Glomerular endothelial cell (primary cell): ENCODE data around the gene URM1. TPM values are rescaled to one million over a fixed set of nuclear protein-coding genes. Genes with fewer than 3 reads are reported as not detected.
"Not testable (repeated sequence)": the region's sequence is repeated elsewhere in the genome, so short reads cannot be mapped to it uniquely, and the experiment has no call there.

ENCODE experiments used
- DNase-seq: peaks from one replicate; pipeline ENCODE4 v3.0.0-alpha.2; 2011; ENCODE audit warnings: low read depth, low spot score; ENCODE audit errors: extremely low read depth
- total RNA-seq: library from RNA; depleted of rRNA; stranded (reverse); fragments of >200 nt; gene quantifications from 2 replicates; pipeline ENCODE4 v1.2.3, GENCODE V29; 2015

The URM1 gene
- total RNA-seq, 1 donor from 2014 or later, result 45.1 TPM

DNA sequence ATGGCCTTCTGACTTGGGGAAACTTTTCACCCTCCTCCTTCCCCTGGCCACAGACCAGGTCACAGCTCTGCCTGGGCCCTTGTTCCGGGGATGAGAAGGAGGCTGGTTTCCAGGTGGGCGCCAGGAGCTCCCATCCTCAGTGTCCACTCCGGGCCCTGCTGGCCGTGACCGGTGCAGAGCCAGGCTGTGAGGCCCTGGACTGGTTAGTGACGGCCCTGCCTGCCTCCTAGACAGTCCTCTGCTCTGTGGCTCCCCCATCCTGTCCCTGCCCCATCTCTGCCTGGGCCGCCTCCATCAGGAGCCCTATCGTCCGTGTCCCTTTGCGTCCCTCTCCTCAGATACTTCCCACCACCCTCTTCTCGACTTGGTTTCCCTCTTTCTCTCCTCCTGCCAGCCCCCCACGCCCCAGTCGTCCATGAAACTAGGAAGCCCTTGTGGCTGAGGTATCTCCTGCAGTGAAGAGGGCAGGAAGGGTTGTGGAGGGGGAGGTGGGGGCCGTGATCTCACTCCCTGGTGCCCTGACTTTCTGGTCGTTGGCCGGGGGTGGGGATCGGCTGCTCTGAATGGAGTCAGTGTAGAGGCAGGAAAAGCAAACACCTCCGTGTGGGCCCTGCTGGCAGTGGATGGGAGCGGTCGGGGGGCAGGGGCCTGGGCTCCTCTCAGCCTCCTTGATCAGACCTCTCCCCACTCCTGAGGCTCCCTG, 34.1 kb downstream of the URM1 start:
- DNase-seq, result no peak

DNA sequence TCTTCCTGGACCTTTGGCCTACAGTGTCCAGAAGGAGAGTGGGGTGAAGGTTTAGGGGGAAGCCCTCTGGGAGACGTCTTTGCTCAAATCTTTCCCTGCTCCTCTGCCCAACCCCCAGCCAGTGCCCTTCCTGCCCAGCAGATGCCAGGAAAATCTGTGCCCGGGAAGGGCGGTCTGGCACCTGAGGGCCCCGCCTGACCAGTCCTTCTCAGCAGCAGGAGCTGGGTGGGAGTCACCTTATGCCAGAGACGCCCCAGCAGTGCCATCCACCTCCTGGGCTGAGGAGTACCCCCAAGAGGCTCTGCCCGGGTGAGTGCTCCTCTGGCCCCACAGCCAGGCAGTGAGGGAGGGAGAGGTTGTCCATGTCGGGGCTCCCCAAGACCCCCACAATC, 34.6 kb downstream of the URM1 start:
- DNase-seq, result no peak

DNA sequence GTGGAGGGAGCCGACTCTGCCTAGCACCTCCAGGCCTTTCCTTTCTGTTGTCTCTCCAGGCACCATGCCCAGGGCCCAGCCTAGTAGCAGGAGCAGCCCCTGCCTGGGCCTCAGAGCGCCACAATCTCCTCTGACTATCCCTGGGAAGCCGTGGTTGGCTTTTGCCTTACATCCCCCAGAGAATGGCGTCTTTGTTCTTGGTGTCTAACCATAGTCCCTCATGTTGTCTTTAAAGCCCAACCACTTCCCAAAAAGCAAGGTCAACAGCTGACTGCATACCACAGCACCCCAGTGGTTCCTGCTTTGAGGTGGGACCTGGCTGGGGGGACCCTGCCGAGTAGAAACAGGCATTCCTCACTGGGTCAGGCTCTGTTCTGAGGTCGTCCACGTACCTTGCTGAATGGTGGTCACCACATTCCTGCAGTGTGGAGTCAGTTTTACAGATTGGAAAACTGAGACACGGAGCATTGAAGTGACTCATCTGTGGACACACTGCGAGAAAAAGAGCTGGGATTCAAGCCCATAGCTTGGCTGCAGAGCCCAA, 35.7 kb downstream of the URM1 start:
- no peak for DNase-seq

DNA sequence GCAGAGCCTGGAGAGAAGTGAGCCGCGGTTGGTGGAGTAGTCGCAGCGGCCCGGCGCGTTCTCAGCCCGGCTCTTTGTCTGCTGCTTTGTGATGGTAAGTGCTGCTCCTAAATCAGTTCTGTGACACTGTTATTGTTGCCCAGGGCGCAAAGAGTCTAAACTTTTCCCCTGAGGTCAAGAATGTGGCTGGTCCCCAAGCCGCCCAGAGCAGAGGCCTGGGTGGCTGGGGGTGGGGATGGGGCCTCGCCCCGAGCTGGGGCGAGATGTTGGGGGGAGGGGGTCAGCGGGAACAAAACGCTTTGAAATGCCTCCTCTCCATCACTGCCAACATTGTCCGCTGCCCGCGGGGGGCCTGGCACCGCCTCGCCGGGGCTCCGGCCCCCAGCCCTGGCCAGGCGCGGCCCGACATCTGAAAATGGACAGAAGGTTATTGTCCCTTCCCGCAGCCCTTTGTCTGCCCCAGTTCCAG, 37.8 kb downstream of the URM1 start:
- DNase-seq, result no peak

DNA sequence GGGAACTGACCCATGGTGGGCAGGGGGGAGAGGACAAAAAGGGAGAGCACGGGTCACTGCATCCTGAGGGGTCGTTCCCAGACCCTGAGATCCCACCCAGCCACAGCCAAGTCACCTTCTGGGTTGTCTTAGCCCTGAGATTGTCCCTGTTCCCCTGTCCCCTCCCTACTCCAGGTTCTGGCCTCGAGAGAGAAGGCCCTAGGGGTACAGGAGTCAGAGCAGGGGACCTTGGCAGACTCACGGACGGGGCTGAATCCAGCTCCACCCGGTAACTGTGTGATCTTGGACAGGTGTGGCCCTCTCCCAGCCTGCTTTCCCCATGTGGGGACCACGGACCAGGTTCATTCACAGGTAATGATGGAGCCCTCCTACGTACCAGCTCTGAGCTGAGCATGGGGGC, 38.3 kb downstream of the URM1 start:
- DNase-seq, result no peak

GRCh38 chr9:128409978-128410377, 38.8 kb downstream of the URM1 start:
- no peak for DNase-seq

GRCh38 chr9:128411364-128412119, 40.4 kb downstream of the URM1 start:
- no peak for DNase-seq

GRCh38 chr9:128412120-128412790, 41.1 kb downstream of the URM1 start:
- DNase-seq, result no peak

DNA sequence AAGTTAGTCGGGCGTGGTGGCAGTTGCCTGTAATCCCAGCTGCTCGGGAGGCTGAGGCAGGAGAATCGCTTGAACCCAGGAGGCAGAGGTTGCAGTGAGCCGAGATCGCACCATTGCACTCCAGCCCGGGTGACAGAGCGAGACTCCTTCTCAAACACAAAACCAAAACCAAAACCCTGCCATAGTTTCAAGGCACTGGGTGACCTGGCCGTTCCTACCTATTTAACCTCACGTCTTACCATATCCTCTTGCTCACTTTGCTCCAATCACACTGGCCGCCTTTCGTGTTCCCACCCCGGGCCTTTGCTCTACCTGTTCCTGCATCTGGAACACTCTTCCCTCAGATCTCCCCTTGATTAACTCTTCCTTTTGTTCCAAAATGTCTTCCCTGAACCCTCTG, 42.6 kb downstream of the URM1 start:
- not testable (repeated sequence) for DNase-seq

GRCh38 chr9:128414461-128414860, 43.3 kb downstream of the URM1 start:
- no peak for DNase-seq

DNA sequence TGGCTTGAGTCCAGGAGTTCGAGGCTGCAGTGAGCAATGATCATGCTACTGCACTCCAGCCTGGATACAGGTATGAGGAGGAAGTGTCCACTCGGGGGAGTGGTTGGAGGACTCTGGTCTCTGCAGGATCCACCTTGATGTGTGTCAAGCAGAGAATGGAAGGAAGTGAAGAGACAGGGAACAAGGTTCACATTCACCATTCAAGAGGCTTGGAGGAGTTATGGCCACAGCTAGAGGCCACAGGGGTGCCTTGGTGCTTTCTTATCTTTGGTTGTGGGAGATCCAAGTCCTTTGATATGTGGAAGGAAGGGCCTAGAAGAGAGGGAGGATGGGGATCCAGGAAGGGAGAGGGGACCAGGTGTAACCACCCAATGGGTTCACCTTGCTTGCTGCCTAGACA, 44.1 kb downstream of the URM1 start:
- no peak for DNase-seq

- no peak for DNase-seq
Observed at GRCh38 chr9:128416014-128416413, 44.8 kb downstream of the URM1 start.

- no peak for DNase-seq
Observed at GRCh38 chr9:128416432-128417019, 45.4 kb downstream of the URM1 start.

DNA sequence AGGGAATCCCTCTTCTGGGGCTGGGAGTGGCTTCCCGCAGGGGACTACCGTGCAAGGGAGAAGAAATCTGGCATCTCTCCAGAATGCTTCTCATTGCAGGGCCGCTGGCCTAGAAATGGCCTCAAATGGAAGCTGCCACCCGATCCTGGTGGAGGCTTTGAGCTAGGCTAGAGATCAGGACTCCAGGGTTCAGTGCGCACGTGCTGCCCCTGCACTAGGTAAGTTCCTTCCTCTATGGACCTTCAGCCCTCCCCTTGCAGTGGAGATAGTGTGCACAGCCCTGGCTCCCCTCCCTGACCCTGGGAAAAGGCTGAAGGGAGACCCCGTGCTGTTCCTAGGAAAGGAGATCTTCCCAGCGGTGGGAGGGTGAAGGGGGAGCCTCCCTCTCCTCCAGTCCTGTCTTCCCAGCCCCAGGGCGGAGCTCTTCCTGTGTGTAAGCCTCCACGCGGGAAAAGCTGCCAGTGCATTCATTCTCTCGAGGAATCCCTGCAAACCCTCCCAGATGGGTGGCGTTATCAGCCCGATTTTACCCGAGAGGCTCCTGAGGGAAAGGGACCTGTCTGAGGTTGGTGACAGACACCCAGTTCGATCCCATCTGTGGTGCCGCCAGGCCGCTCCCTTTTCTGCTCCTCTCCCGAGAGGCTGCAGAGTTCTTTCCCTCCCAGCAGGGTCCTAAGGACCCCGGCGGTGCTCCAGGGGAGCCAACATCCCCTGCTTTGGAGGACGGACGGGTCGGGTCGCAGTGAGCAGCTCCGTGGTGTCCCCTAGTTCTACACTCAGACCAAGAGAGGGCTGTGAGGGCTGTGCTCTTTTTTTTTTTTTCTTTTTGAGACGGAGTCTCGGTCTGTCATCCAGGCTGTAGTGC, 48.1 kb downstream of the URM1 start:
- DNase-seq, result no peak

- DNase-seq, result no peak
Observed at GRCh38 chr9:128420060-128420650, 49.0 kb downstream of the URM1 start.

DNA sequence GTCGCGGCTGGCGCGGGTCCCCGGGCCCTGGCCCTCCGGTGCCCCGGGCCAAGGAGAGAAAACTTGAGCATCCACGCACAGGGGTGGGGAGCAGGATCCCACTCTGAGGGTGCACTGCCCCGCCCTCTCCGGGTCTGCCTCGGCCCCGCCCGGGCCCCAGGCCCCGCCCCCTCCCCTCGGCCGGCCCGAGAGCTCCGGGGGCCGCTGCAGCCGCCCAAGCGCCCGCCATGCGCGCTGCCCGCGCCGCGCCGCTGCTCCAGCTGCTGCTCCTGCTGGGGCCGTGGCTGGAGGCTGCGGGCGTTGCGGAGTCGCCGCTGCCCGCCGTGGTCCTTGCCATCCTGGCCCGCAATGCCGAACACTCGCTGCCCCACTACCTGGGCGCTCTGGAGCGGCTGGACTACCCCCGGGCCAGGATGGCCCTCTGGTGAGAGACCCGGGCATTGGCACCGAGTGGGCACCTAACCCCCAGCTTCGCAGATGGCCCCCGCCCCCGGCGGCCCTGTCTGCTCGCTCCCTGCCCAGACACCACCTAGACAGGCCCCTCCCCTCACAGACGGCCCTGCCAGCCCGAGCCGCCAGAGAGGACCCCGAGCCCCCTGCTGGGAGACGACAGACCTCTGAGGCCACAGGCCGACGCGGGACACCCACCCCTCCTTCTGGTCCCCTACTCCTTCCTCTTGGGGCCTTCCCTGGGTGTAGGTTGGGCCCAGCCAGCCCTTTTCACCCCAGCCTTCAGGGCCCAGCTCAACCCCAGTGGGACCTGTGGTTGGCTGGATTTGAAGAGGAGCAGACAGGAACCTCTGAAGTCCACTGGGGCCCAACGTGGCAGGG, 49.7 kb downstream of the URM1 start, which contains the start of gene CERCAM:
TSS of gene CERCAM (plus strand) at position 207 of the 831 bp plus-strand sequence. CDS start at position 228, 21 bp downstream.
- no peak for DNase-seq

GRCh38 chr9:128421482-128421996, 50.4 kb downstream of the URM1 start:
- no peak for DNase-seq

DNA sequence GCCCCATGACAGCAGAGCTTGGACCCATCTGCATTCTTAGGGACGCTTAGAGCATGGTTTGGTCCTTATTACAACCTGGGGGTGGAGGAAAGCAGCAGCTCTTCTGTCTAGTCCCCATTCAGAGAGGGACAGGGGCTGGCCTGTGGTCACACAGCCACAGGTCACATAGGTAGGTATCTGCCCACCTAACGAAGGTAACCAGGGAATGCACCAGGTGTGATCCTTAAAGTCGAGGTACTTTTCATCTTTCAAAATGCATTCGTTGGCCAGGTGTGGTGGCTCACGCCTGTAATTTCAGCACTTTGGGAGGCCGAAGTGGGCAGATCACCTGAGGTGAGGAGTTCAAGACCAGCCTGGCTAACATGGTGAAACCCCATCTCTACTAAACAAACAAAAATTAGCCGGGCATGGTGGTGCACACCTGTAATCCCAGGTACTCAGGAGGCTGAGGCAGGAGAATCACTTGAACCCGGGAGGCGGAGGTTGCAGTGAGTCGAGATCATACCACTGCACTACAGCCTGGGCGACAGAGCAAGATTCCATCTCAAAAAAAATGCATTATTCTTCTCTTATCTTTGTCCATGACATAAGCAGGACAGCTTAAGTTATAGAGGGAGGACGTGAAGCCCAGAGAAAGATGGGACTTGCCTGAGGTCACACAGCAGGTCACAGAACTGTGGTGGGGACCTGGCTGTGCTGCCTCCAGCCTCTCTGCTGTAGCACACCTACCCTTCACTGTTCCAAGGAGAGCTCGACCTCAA, 51.0 kb downstream of the URM1 start:
- DNase-seq, result not testable (repeated sequence)
